PC-9 (cell line): ENCODE results near the gene ANO9. TPM values are rescaled to one million over a fixed set of nuclear protein-coding genes. Genes with fewer than 3 reads are reported as not detected.

Experiments used
- BruUV-seq: library from RNA; stranded (reverse); fragments of 400-500 nt; replicated peaks from 2 replicates; lab custom pipeline; 2021; lab: Mats Ljungman, UMichigan
- CTCF ChIA-PET: fragments of 300-600 bp; sonication (Branson Sonifier 250); formaldehyde crosslinking; loops from one replicate; lab custom pipeline; 2022; ENCODE audit warnings: antibody characterized with exemption; lab: Charles Lee
- POLR2A ChIA-PET: fragments of 300-600 bp; sonication (Branson Sonifier 250); formaldehyde crosslinking; loops from one replicate; lab custom pipeline; 2022; ENCODE audit warnings: antibody characterized with exemption; ENCODE audit not compliant: unreplicated experiment; lab: Charles Lee
- DNase-seq, 2 experiments: peaks; one replicate each; pipeline versions ENCODE4 v3.0.0 to v3.0.0-alpha.2; 2015 to 2022; ENCODE audit warnings: mixed read lengths in 1 of 2
- H2AFZ ChIP-seq: fragments of 200-600 bp; sonication (generic); 2 replicates; pipeline ENCODE4 v1.8.1; 2017; ENCODE audit warnings: antibody characterized with exemption
- H3F3A ChIP-seq: fragments of 200-600 bp; sonication (generic); 2 replicates; pipeline ENCODE4 v1.8.1; 2017; ENCODE audit warnings: antibody characterized with exemption, mild to moderate bottlenecking, low read depth; ENCODE audit not compliant: insufficient read depth
- H3K27ac ChIP-seq: fragments of 200-600 bp; sonication (generic); 2 replicates; pipeline ENCODE4 v1.6.1; 2016; ENCODE audit warnings: mixed run types
- H3K27me3 ChIP-seq: fragments of 200-600 bp; sonication (generic); 2 replicates; pipeline ENCODE4 v1.6.1; 2016; ENCODE audit warnings: low read depth, mixed run types; ENCODE audit not compliant: insufficient read depth
- H3K36me3 ChIP-seq: fragments of 200-600 bp; sonication (generic); 2 replicates; pipeline ENCODE4 v1.6.1; 2016; ENCODE audit warnings: low read depth, mixed run types
- H3K4me1 ChIP-seq: fragments of 200-600 bp; sonication (generic); replicated peaks from 2 replicates; pipeline ENCODE4 v1.6.1; 2016; ENCODE audit warnings: mixed run types; ENCODE audit not compliant: insufficient read depth
- H3K4me2 ChIP-seq: fragments of 200-600 bp; sonication (generic); 2 replicates; pipeline ENCODE4 v1.6.1; 2017; ENCODE audit warnings: mixed run types
- H3K4me3 ChIP-seq: fragments of 200-600 bp; sonication (generic); 2 replicates; pipeline ENCODE4 v1.6.1; 2016; ENCODE audit warnings: mixed run types
- H3K79me2 ChIP-seq: fragments of 200-600 bp; sonication (generic); 2 replicates; pipeline ENCODE4 v1.6.1; 2017; ENCODE audit warnings: low read depth, mixed run types
- H3K9me2 ChIP-seq: fragments of 200-600 bp; sonication (generic); 2 replicates; pipeline ENCODE4 v1.8.1; 2017; ENCODE audit warnings: mild to moderate bottlenecking; ENCODE audit not compliant: insufficient read depth
- H3K9me3 ChIP-seq: fragments of 200-600 bp; sonication (generic); 2 replicates; pipeline ENCODE4 v1.8.1; 2016; ENCODE audit warnings: low read depth; ENCODE audit not compliant: insufficient read depth
- H4K20me1 ChIP-seq: fragments of 200-600 bp; sonication (generic); 2 replicates; pipeline ENCODE4 v1.8.1; 2017; ENCODE audit not compliant: insufficient read depth
- CTCF ChIP-seq: fragments of 200-600 bp; sonication (generic); conservative IDR thresholded peaks from 2 replicates; pipeline ENCODE4 v1.6.1; 2017; ENCODE audit warnings: mixed run types, antibody characterized with exemption, mild to moderate bottlenecking, moderate library complexity
- EZH2 ChIP-seq: fragments of 200-600 bp; sonication (generic); IDR thresholded peaks from 2 replicates; pipeline ENCODE4 v1.8.0; 2017; ENCODE audit warnings: antibody characterized with exemption, low read depth
- intact Hi-C: fragments of 100-400 bp; cut with micrococcal nuclease; formaldehyde crosslinking; loops from one replicate; pipeline ENCODE4 v1.10.0; 2022; ENCODE audit not compliant: unreplicated experiment
- total RNA-seq: library from RNA; stranded (reverse); gene quantifications from 2 replicates; pipeline ENCODE4 v1.2.3, GENCODE V29; 2021

Gene ANO9
- total RNA-seq, 1 experiment from 2014 or later: 18.1 TPM

- TF ChIP-seq CTCF (no peak), EZH2 (no peak)
- Histone ChIP-seq H3K27ac (no peak overlapping the region), H4K20me1 (no peaks in the 10 kb centered on the region), H3K9me3 (no peaks in the 10 kb centered on the region), H3K4me2 (no peak overlapping the region), H3F3A (peaks cover 3% of the 10 kb centered on the region; the same call in 1 of the 2 replicates), H3K36me3 (no peaks in the 10 kb centered on the region), H2AFZ (no peak overlapping the region), H3K9me2 (no peaks in the 10 kb centered on the region), H3K79me2 (no peaks in the 10 kb centered on the region), H3K4me1 (0 out of 2 replicates have a peak, but pooled peaks cover 3% of the 10 kb centered on the region), H3K4me3 (no peak overlapping the region), H3K27me3 (no peaks in the 10 kb centered on the region)
- ChIA-PET POLR2A (interaction anchor here (0.7 kb wide), 1 partner anchor 74 kb away, joined by 4 read pairs; the partner anchor contains the start of gene B4GALNT4), CTCF (no interaction called here)
- DNase-seq: no peak
- intact Hi-C loops: no loop called here
- BruUV-seq: no TSS peak
These were observed 1.9 kb upstream of the ANO9 start for GRCh38 chr11:443542-444199.

GRCh38 chr11:442611-443081, 835 bp upstream of the ANO9 start:
- Histone ChIP-seq H3K36me3 (no peaks in the 10 kb centered on the region), H3K4me3 (no peak overlapping the region), H3K27me3 (no peaks in the 10 kb centered on the region), H2AFZ (no peak overlapping the region), H3K27ac (no peak overlapping the region), H3K9me2 (no peaks in the 10 kb centered on the region), H3K79me2 (no peaks in the 10 kb centered on the region), H3K4me1 (no peaks in the 10 kb centered on the region), H3K4me2 (no peak overlapping the region), H3F3A (no peaks in the 10 kb centered on the region; the same call in 1 of the 2 replicates), H3K9me3 (no peaks in the 10 kb centered on the region), H4K20me1 (no peaks in the 10 kb centered on the region)
- DNase-seq: no peak
- no TSS peak for BruUV-seq
- intact Hi-C loops: no loop called here
- POLR2A ChIA-PET: no interaction called here
- TF ChIP-seq EZH2: no peak
- TF ChIP-seq CTCF: no peak
- CTCF ChIA-PET: no interaction called here

GRCh38 chr11:441043-441417, 781 bp downstream of the ANO9 start:
- H3K4me1 ChIP-seq: no peaks in the 10 kb centered on the region
- H3K4me2 ChIP-seq: peak overlapping the region; percentile 73
- H3K9me2 ChIP-seq: no peaks in the 10 kb centered on the region
- no peaks in the 10 kb centered on the region for H4K20me1 ChIP-seq
- no peaks in the 10 kb centered on the region for H3K36me3 ChIP-seq
- no peak for DNase-seq
- H3F3A ChIP-seq: no peaks in the 10 kb centered on the region; the same call in 1 of the 2 replicates
- intact Hi-C loops: no loop called here
- peak overlapping the region; percentile 56; the same call in 1 of the 2 replicates for H3K4me3 ChIP-seq
- ChIA-PET CTCF (no interaction called here), POLR2A (interaction anchor here (0.6 kb wide), 1 partner anchor 174 kb away, joined by 4 read pairs; no protein-coding TSS in a partner anchor)
- no peak for TF ChIP-seq EZH2
- TF ChIP-seq CTCF: no peak
- H3K27ac ChIP-seq: no peak overlapping the region
- H3K79me2 ChIP-seq: no peaks in the 10 kb centered on the region
- H3K27me3 ChIP-seq: no peaks in the 10 kb centered on the region
- no TSS peak for BruUV-seq
- H3K9me3 ChIP-seq: no peaks in the 10 kb centered on the region
- no peak overlapping the region for H2AFZ ChIP-seq
